Jurkat, Clone E6-1 (cell line): ENCODE results near the gene GPR176.

Experiments
- DNase-seq: peaks from one replicate; pipeline ENCODE4 v3.0.0-alpha.2; 2011; ENCODE audit warnings: low read depth, low spot score
- H3K4me3 ChIP-seq: 2 replicates; pipeline ENCODE4 v1.5.1; 2011; ENCODE audit warnings: mild to moderate bottlenecking, low read length, control low read depth, moderate library complexity

Gene GPR176

GRCh38 chr15:39874890-39875549, 45.0 kb downstream of the GPR176 start:
- no peak overlapping the region for H3K4me3 ChIP-seq
- peak; percentile 37 for DNase-seq

GRCh38 chr15:39873978-39874377, 46.1 kb downstream of the GPR176 start:
- no peak for DNase-seq

DNA sequence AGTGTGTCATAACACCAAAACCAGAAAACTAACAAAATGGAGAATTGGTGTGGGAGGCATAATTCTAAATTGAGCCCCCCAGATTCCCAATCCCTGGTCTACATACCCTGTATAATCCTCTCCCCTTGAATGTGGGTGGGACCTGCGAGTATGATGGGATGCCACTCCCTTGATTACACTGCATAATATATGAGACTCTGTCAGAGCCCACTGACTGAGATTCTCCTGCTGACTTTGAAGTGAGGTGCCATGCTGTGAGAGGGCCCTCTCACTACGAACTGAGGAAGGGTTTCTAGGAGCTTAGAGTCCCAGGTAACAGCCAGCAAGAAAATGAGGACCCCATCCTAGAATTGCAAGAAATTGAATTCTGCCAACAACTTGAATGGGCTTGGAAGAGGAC, 49.5 kb downstream of the GPR176 start:
- no peak for DNase-seq

More at GRCh38 chr15:39873978-39874377, 46.1 kb downstream of the GPR176 start:
- H3K4me3 ChIP-seq, result no peak overlapping the region

GRCh38 chr15:39869858-39870515, 50.1 kb downstream of the GPR176 start:
- H3K4me3 ChIP-seq, result no peak overlapping the region
- DNase-seq, result no peak

More for the DNA sequence above, 49.5 kb downstream of the GPR176 start:
- H3K4me3 ChIP-seq, result no peak overlapping the region

GRCh38 chr15:39869254-39869653, 50.8 kb downstream of the GPR176 start:
- no peak overlapping the region for H3K4me3 ChIP-seq
- no peak for DNase-seq

GRCh38 chr15:39868396-39868795, 51.7 kb downstream of the GPR176 start:
- no peak for DNase-seq
- H3K4me3 ChIP-seq, result no peak overlapping the region

DNA sequence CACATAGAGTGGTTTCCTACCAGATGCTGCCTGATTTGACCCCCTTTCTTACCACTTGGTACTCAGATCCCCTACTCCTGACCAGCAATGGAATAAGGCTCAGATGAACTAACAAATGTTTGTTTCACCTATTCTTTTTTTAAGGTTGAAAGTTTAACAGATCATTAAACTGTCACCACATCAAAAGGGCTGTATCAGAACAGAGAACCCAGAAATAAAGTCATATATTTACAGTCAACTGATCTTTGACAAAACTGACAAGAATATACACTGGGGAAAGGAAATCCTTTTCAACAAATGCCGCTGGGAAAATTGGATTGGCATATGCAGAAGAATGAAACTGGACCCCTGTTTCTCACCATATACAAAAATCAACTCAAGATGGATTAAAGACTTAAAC, 56.0 kb downstream of the GPR176 start:
- no peak overlapping the region for H3K4me3 ChIP-seq
- no peak for DNase-seq

DNA sequence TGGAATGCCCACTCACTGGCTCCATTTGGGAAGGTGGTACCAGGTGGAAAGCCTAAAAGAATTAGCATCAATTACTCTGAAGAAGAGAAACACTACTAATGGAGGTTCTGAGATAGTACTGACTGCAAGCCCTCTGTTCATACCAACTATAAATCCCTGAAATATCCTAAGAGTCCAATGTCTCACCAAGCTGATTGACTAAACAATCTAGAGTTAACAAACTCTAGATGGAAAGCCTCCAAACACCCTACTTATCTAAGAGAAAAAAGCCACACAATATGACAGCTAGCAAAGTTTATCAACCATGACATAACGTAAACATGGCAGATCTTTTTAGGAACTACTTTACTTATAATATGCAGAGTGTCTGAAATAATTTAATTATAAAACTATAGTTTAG, 59.2 kb downstream of the GPR176 start:
- DNase-seq, result no peak
- no peak overlapping the region for H3K4me3 ChIP-seq

GRCh38 chr15:39860200-39860599, 59.9 kb downstream of the GPR176 start:
- DNase-seq, result no peak
- no peak overlapping the region for H3K4me3 ChIP-seq

DNA sequence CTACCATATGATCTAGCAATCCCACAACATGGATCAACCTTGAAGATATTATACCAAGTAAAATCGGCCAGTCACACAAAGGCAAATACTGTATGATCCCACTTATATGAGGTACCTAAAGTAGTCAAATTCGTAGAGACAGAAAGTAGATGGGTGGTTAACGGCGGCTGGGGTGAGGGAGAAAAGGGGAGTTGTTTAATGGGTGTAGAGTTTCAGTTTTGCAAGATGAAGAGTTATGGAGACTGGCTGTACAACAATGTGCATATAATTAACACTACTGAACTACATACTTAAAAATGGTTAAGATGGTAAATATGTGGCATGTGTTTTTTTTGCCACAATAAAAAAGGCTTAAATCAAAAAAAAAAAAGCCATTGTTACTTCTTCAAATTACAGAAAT, 60.4 kb downstream of the GPR176 start:
- no peak overlapping the region for H3K4me3 ChIP-seq
- no peak for DNase-seq

- no peak overlapping the region for H3K4me3 ChIP-seq
- no peak for DNase-seq
These were observed 62.9 kb downstream of the GPR176 start for GRCh38 chr15:39857132-39857531.

- no peak for DNase-seq
- H3K4me3 ChIP-seq, result no peak overlapping the region
These were observed 63.7 kb downstream of the GPR176 start for GRCh38 chr15:39856357-39856756.

- DNase-seq, result no peak
- no peak overlapping the region for H3K4me3 ChIP-seq
These were observed 64.7 kb downstream of the GPR176 start for GRCh38 chr15:39855400-39855799.

DNA sequence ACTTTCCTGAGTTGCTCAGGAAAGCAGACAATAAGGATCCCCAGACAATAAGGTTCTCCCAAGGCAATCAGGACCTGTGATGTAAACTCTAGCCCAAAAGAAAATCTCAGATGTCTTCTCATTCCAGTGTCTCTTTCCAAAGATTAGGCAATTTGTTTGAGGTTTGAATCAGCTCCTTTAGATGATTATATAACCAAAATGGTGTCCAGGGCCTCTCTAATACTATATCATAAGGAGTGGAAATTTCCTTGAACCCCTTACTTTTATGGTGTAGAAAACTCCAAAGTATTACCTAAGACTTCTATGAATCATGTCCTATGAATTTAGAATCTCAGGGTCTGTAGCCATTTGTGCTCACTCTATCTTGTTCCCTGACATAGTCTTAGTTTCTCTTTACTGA, 65.9 kb downstream of the GPR176 start:
- no peak for DNase-seq

GRCh38 chr15:39852250-39852649, 67.8 kb downstream of the GPR176 start:
- no peak overlapping the region for H3K4me3 ChIP-seq
- no peak for DNase-seq

More for the DNA sequence above, 65.9 kb downstream of the GPR176 start:
- no peak overlapping the region for H3K4me3 ChIP-seq

DNA sequence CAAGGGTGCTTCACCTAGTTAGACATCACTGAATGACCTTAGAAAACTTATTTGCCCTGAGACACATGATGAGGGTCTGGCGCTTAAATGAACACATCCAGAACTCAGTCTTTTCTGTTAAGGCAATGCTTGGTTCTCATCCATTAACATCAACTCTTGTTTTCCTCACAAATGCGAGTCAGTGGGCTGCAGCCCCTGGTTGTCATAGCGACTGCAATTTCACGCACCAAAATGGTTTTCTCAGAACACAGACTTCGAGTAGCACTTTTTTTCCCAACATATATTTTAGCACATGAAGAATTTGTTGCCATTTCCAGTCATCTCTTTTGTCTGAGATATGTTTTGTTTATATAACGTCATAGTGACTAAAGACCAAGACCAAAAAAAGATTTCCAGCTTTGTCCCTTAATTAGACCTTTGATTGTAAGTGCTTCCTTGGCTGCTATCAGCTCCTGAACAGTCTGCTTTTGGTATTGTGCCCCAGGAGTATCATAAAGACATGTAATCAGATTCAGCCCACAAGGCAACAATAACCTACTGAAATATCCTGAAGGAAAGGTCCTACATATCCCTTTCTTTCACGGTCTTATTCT, 68.5 kb downstream of the GPR176 start:
- DNase-seq, result no peak
- H3K4me3 ChIP-seq, result no peak overlapping the region

DNA sequence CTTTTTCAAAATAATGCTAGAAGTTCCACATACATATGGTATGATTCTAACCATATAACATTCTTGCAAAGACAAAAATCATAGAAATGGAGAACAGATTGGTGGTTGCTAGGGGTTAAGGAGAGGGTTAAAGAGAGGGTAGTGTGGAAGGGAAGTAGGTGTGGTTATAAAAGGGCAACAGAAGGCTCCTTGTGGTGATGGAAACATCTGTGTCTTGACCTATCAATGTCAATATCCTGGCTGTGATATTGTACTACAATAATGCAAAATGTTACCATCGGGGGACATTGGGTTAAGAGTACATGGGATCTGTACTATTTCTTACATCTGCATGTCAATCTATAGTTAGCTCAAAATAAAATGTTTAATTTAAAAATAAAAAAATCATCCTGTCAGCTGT, 69.6 kb downstream of the GPR176 start:
- no peak overlapping the region for H3K4me3 ChIP-seq
- DNase-seq, result no peak

GRCh38 chr15:39846108-39846507, 74.0 kb downstream of the GPR176 start:
- no peak for DNase-seq
- H3K4me3 ChIP-seq, result no peak overlapping the region

- H3K4me3 ChIP-seq, result no peak overlapping the region
- no peak for DNase-seq
These were observed 74.5 kb downstream of the GPR176 start for GRCh38 chr15:39845582-39845981.

- no peak for DNase-seq
- no peak overlapping the region for H3K4me3 ChIP-seq
These were observed 76.5 kb downstream of the GPR176 start for GRCh38 chr15:39843565-39843964.

DNA sequence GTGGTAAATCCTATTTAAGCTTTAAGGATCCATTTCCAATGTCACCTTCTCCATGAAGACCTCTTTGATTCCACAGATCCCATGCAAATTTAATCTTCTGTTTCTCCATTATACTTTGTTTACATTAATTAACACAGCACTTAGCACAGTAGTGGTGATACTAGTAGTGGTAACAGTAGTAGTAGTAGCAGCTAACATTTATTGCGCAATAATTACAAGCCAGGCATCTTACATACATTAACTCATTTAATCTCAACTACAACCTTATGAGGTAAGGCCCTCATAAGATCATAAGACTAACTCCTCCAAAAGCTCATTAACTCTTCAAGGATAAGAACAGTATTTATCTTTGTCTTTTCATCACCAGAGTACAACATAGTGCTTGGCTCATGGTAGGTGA, 82.6 kb downstream of the GPR176 start:
- DNase-seq, result no peak
- no peak overlapping the region for H3K4me3 ChIP-seq
